Measurements from ENCODE around the gene TASOR2. TPM values are rescaled to one million over a fixed set of nuclear protein-coding genes. Genes with fewer than 3 reads are reported as not detected.

Gene TASOR2
- total RNA-seq, 4 donors from 2014 or later: 27.0 to 50.5 (median 35.4) TPM

Other genes starting within 250 kb of the TASOR2 start
- gene CALML5, start 185.3 kb upstream of the TASOR2 start, total RNA-seq: 1,000 to 10,000 TPM; 5,202 to 6,742 (median 5,683) TPM
- 100 to 1,000 TPM in 2 of 4 donors, 10 to 100 TPM in 2; 43.4 to 181 (median 90.7) TPM for gene CALML3, start 159.9 kb upstream of the TASOR2 start, total RNA-seq
- gene ASB13, start 18.2 kb upstream of the TASOR2 start, total RNA-seq: 10 to 100 TPM in 3 of 4 donors, 1 to 10 TPM in 1; 9.9 to 28.5 (median 18.4) TPM
- gene GDI2, start 128.6 kb downstream of the TASOR2 start, total RNA-seq: 100 to 1,000 TPM; 219 to 281 (median 241) TPM
- 10 to 100 TPM in 3 of 4 donors, 1 to 10 TPM in 1; 9.0 to 23.3 (median 16.6) TPM for gene ANKRD16, start 205.1 kb downstream of the TASOR2 start, total RNA-seq
- gene FBH1, start 205.4 kb downstream of the TASOR2 start, total RNA-seq: 100 to 1,000 TPM in 1 of 4 donors, 10 to 100 TPM in 3; 76.0 to 100 (median 92.2) TPM

Measured in lower leg skin (tissue), 4 donors.